HepG2 (cell line): ENCODE measurements around the gene CLHC1. TPM values are rescaled to one million over a fixed set of nuclear protein-coding genes. Genes with fewer than 3 reads are reported as not detected.

Source experiments
- ATAC-seq: fragments of 200-7000 bp; cut with Tn5 transposase; 3 replicates; pipeline ENCODE4 v1.9.1; 2020; ENCODE audit warnings: mild to moderate bottlenecking, moderate library complexity
- BruUV-seq: library from RNA; stranded (reverse); fragments of 400-500 nt; replicated peaks from 2 replicates; lab custom pipeline; 2021; lab: Mats Ljungman, UMichigan
- CTCF ChIA-PET: fragments of 300-600 bp; formaldehyde crosslinking; extraction: SDS; loops from one replicate; lab custom pipeline; 2021; ENCODE audit warnings: low total read pairs, inconsistent platforms, low intra/inter-chr PET ratio; lab: Yijun Ruan, JAX
- POLR2A ChIA-PET: fragments of 350-600 bp; sonication (Branson Sonifier 250); formaldehyde crosslinking; loops from one replicate; lab custom pipeline; 2020; ENCODE audit warnings: antibody characterized with exemption, inconsistent platforms; lab: Yijun Ruan, JAX
- DNase-seq: peaks from one replicate; pipeline ENCODE4 v3.0.0-alpha.2; 2015; ENCODE audit warnings: low spot score
- FAIRE-seq: peaks from 3 replicates; lab custom pipeline; 2011; peaks lifted over from hg19 to GRCh38; lab: Jason Lieb, UNC
- H2AFZ ChIP-seq: one replicate; pipeline ENCODE4 v1.6.1; 2011; ENCODE audit warnings: low read length, inconsistent platforms
- H3K27ac ChIP-seq: fragments of 300-600 bp; 3 replicates; pipeline ENCODE4 v1.8.0; 2011; ENCODE audit warnings: mixed run types, mild to moderate bottlenecking, mixed read lengths, low read length, inconsistent platforms; ENCODE audit not compliant: insufficient read depth; ENCODE audit errors: extremely low read length
- H3K27me3 ChIP-seq, 2 experiments: fragments of 200-600 bp in 1 of 2; 2 replicates in 1 of 2; 3 replicates in 1 of 2; pipeline versions ENCODE4 v1.6.0 to v1.8.0; 2011; ENCODE audit warnings: low read length in 2 of 2, mild to moderate bottlenecking in 2 of 2, moderate library complexity in 2 of 2, inconsistent platforms in 1 of 2; ENCODE audit not compliant: insufficient read depth in 2 of 2, control insufficient read depth in 1 of 2
- H3K36me3 ChIP-seq, 2 experiments: fragments of 200-600 bp in 1 of 2; replicated peaks in 1 of 2; 2 replicates in 1 of 2; 3 replicates in 1 of 2; pipeline versions ENCODE4 v1.5.1 to v1.8.0; 2011; ENCODE audit warnings: low read length in 2 of 2, inconsistent platforms in 1 of 2; ENCODE audit not compliant: insufficient read depth in 2 of 2, control insufficient read depth in 1 of 2
- H3K4me1 ChIP-seq: 2 replicates; pipeline ENCODE4 v1.5.1; 2012; ENCODE audit warnings: low read length, inconsistent platforms; ENCODE audit not compliant: insufficient read depth
- H3K4me2 ChIP-seq: 2 replicates; pipeline ENCODE4 v1.6.0; 2011; ENCODE audit warnings: low read depth, low read length, inconsistent platforms
- H3K4me3 ChIP-seq, 3 experiments: fragments of 200-600 bp in 1 of 3; sonication (generic), shearing (Covaris generic) in 1 of 3; replicated peaks in 1 of 3; 2 replicates each; pipeline ENCODE4 v1.5.1; 2011 to 2016; ENCODE audit warnings: low read length in 3 of 3, inconsistent platforms in 2 of 3, low read depth in 2 of 3, mild to moderate bottlenecking in 2 of 3, control low read depth in 1 of 3, mixed read lengths in 1 of 3; ENCODE audit not compliant: insufficient read depth in 1 of 3
- H3K79me2 ChIP-seq: one replicate; pipeline ENCODE4 v1.6.1; 2011; ENCODE audit warnings: low read length, inconsistent platforms; ENCODE audit not compliant: insufficient read depth
- H3K9ac ChIP-seq: 2 replicates; pipeline ENCODE4 v1.6.0; 2011; ENCODE audit warnings: mild to moderate bottlenecking, low read depth, low read length, inconsistent platforms; ENCODE audit not compliant: insufficient read depth
- H3K9me3 ChIP-seq: 2 replicates; pipeline ENCODE4 v1.5.1; 2012; ENCODE audit warnings: mild to moderate bottlenecking, low read length
- H4K20me1 ChIP-seq: 2 replicates; pipeline ENCODE4 v1.6.0; 2011; ENCODE audit warnings: inconsistent platforms, mild to moderate bottlenecking, low read length, moderate library complexity; ENCODE audit not compliant: insufficient read depth
- GLMP ChIP-seq: sonication (generic); formaldehyde crosslinking; IDR thresholded peaks from 2 replicates; pipeline ENCODE4 v1.9.0; 2021; ENCODE audit warnings: missing genetic modification reagents, mild to moderate bottlenecking, borderline replicate concordance
- GMEB2 ChIP-seq: IDR thresholded peaks from 2 replicates; pipeline ENCODE4 v1.6.1; 2016; ENCODE audit warnings: missing biosample characterization, missing genetic modification reagents, low read depth
- HDAC2 ChIP-seq: sonication (generic); formaldehyde crosslinking; IDR thresholded peaks from 2 replicates; pipeline ENCODE4 v1.4.0; 2020; ENCODE audit warnings: missing genetic modification reagents
- HNRNPUL1 ChIP-seq: fragments of 200-400 bp; formaldehyde crosslinking; IDR thresholded peaks from 2 replicates; pipeline ENCODE4 v1.6.1; 2017; ENCODE audit warnings: low read depth, mild to moderate bottlenecking, low read length, moderate library complexity
- HOXD1 ChIP-seq: sonication (generic); formaldehyde crosslinking; IDR thresholded peaks from 2 replicates; pipeline ENCODE4 v1.5.0; 2020; ENCODE audit warnings: missing genetic modification reagents
- IRX3 ChIP-seq: sonication (generic); formaldehyde crosslinking; IDR thresholded peaks from 2 replicates; pipeline ENCODE4 v1.8.1; 2023; ENCODE audit warnings: mild to moderate bottlenecking, low read depth, missing genetic modification reagents, borderline replicate concordance
- MEIS2 ChIP-seq: sonication (generic); formaldehyde crosslinking; IDR thresholded peaks from 2 replicates; pipeline ENCODE4 v1.9.0; 2021; ENCODE audit warnings: mild to moderate bottlenecking, missing genetic modification reagents
- PHB2 ChIP-seq: fragments of 450-650 bp; IDR thresholded peaks from 2 replicates; pipeline ENCODE4 v1.6.1; 2018; ENCODE audit not compliant: partially characterized antibody
- RAD21 ChIP-seq: fragments of 450-650 bp; formaldehyde crosslinking; IDR thresholded peaks from 2 replicates; pipeline ENCODE4 v1.5.0; 2020; ENCODE audit warnings: mild to moderate bottlenecking
- TFDP1 ChIP-seq: IDR thresholded peaks from 2 replicates; pipeline ENCODE4 v1.6.1; 2016; ENCODE audit warnings: missing compliant biosample characterization, missing genetic modification reagents, borderline replicate concordance
- ZFP91 ChIP-seq: sonication (generic); formaldehyde crosslinking; IDR thresholded peaks from 2 replicates; pipeline ENCODE4 v1.9.0; 2022; ENCODE audit warnings: missing genetic modification reagents, mild to moderate bottlenecking, borderline replicate concordance
- ZNF367 ChIP-seq: sonication (generic); formaldehyde crosslinking; IDR thresholded peaks from 2 replicates; pipeline ENCODE4 v1.4.0; 2020; ENCODE audit warnings: missing genetic modification reagents, borderline replicate concordance
- ZNF446 ChIP-seq: sonication (generic); formaldehyde crosslinking; IDR thresholded peaks from 2 replicates; pipeline ENCODE4 v1.5.0; 2020; ENCODE audit warnings: mild to moderate bottlenecking, missing genetic modification reagents
- ZNF510 ChIP-seq: sonication (generic); formaldehyde crosslinking; IDR thresholded peaks from 2 replicates; pipeline ENCODE4 v1.4.0; 2020; ENCODE audit warnings: low read depth, mild to moderate bottlenecking, missing genetic modification reagents
- ZNF713 ChIP-seq: sonication (generic); formaldehyde crosslinking; IDR thresholded peaks from 2 replicates; pipeline ENCODE4 v1.4.0; 2020; ENCODE audit warnings: mild to moderate bottlenecking, missing genetic modification reagents
- WGBS: methylation state at CpG from one replicate; pipeline ENCODE4 v1.1.6; 2017; ENCODE audit warnings: low lambda C conversion rate; 5-methylcytosine and 5-hydroxymethylcytosine counted together
- in situ Hi-C: cut with HindIII; loops from 2 replicates; pipeline ENCODE4 v1.10.0; 2017; ENCODE audit warnings: low pct_unique_long_range_greater_than_20kb; ENCODE audit not compliant: extremely low pct_ligation_motif_present
- intact Hi-C: fragments of 100-400 bp; cut with micrococcal nuclease; formaldehyde crosslinking; loops from one replicate; pipeline ENCODE4 v1.10.0; 2022; ENCODE audit not compliant: unreplicated experiment
- polyA plus RNA-seq, 8 experiments: library from polyadenylated mRNA; depleted of rRNA in 3 of 8; stranded (reverse) in 7 of 8; unstranded in 1 of 8; fragments of >200 nt; fragmentation: Illumina TruSeq in 4 of 8; extraction: Trizol in 4 of 8; gene quantifications; 2 replicates each; pipeline versions ENCODE4 v1.2.1 to v1.2.3, GENCODE V29; 2011 to 2016; ENCODE audit warnings: low read depth in 4 of 8, missing spikeins in 1 of 8, mixed read lengths in 1 of 8; ENCODE audit not compliant: insufficient read depth in 1 of 8
- total RNA-seq, 5 experiments: library from RNA; depleted of rRNA; stranded (reverse); fragments of >200 nt; fragmentation: Illumina TruSeq; extraction: Trizol; gene quantifications; 2 replicates each; pipeline ENCODE4 v1.2.3, GENCODE V29; 2016; ENCODE audit warnings: low read depth in 1 of 5

The CLHC1 gene
- total and polyA plus RNA-seq, 2 of the 13 experiments (the other 11 are each of a cell fraction or from before 2014, with no cell fraction given) = 9.8 to 12.6 TPM

- Histone ChIP-seq H3K4me1 (peaks cover 1% of the 10 kb centered on the region), H3K4me2 (no peak overlapping the region), H2AFZ (no peak overlapping the region), H3K9me3 (no peaks in the 10 kb centered on the region), H4K20me1 (no peaks in the 10 kb centered on the region), H3K36me3 (no peaks in the 10 kb centered on the region), H3K9ac (no peak overlapping the region), H3K27me3 (peaks cover 0 to 30% of the 10 kb centered on the region in 2 experiments; a peak in 2 of 5 replicates), H3K27ac (no peak overlapping the region), H3K4me3 (no peak overlapping the region), H3K79me2 (no peaks in the 10 kb centered on the region)
- TF ChIP-seq HOXD1 (no peak), PHB2 (no peak), ZNF713 (CRISPR knock-in tag) (no peak), HDAC2 (CRISPR knock-in tag) (no peak), GMEB2 (CRISPR knock-in tag) (no peak), ZNF367 (CRISPR knock-in tag) (no peak), MEIS2 (CRISPR knock-in tag) (no peak), ZFP91 (CRISPR knock-in tag) (no peak), ZNF446 (CRISPR knock-in tag) (no peak), RAD21 (no peak), HNRNPUL1 (no peak), GLMP (no peak), IRX3 (CRISPR knock-in tag) (no peak), TFDP1 (no peak), ZNF510 (CRISPR knock-in tag) (no peak)
- ChIA-PET POLR2A (no interaction called here), CTCF (no interaction called here)
- no TSS peak for BruUV-seq
- WGBS = 49% methylated on average over 3 of the region's 3 CpGs
- intact Hi-C loops = no loop called here
- DNase-seq = no peak
- no peak for ATAC-seq
- in situ Hi-C loops = no loop called here
- no peak for FAIRE-seq
Observed at GRCh38 chr2:55147531-55147930, 84.6 kb downstream of the CLHC1 start.
